SK-N-MC (cell line): ENCODE measurements around the gene PRSS35.

Source experiments
- EZH2 ChIP-seq: fragments of 200-600 bp; sonication (generic); IDR thresholded peaks from one replicate; pipeline ENCODE4 v1.6.1; 2017; ENCODE audit warnings: antibody characterized with exemption
- POLR2AphosphoS5 ChIP-seq: IDR thresholded peaks from 2 replicates; pipeline ENCODE4 v1.6.1; 2012; ENCODE audit warnings: mild to moderate bottlenecking, low read depth, low read length, borderline replicate concordance

DNA sequence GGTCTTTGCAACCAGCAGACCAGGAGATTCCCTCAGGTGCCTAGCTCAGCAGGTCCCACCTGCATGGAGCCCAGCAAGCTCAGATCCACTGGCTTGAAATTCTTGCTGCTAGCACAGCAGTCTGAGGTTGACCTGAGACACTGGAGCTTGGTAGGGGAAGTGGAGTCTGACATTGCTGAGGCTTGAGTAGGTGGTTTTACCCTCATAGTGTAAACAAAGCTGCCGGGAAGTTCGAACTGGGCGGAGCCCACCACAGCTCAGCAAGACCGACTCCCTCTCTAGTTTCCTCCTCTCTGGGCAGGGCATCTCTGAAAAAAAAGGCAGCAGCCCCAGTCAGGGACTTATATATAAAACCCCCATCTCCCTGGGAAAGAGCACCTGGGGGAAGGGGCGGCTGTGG lies 34.3 kb downstream of the PRSS35 start:
- TF ChIP-seq EZH2 (no peak), POLR2AphosphoS5 (no peak)
